NCI-H1105 (cell line): Measurements from ENCODE around the gene PLA2G15.

Source experiments
- DNase-seq: peaks from one replicate; lab custom pipeline; 2025; lab: John Stamatoyannopoulos, UW

PLA2G15 gene

DNA sequence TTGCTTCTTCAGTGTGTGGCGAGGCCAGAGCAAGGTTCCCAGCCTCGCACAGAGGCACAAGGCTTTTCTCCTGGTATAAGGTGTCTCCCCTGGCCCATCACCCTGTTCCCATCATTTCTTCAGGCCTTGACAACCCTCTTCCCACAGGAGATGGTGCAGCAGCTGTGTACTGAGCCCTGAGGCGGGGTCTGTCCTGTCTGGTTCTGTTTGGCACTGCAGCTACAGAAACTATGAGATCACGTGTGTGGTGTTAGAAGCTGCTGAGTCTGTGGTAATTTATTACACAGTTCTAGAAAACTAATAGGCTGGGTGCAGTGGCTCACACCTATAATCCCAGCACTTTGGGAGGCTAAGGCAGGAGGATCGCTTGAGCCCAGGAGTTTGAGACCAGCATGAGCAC, 7.2 kb downstream of the PLA2G15 start:
- no peak for DNase-seq

GRCh38 chr16:68253721-68254120, 8.5 kb downstream of the PLA2G15 start:
- no peak for DNase-seq

GRCh38 chr16:68255712-68256111, 10.5 kb downstream of the PLA2G15 start:
- no peak for DNase-seq

DNA sequence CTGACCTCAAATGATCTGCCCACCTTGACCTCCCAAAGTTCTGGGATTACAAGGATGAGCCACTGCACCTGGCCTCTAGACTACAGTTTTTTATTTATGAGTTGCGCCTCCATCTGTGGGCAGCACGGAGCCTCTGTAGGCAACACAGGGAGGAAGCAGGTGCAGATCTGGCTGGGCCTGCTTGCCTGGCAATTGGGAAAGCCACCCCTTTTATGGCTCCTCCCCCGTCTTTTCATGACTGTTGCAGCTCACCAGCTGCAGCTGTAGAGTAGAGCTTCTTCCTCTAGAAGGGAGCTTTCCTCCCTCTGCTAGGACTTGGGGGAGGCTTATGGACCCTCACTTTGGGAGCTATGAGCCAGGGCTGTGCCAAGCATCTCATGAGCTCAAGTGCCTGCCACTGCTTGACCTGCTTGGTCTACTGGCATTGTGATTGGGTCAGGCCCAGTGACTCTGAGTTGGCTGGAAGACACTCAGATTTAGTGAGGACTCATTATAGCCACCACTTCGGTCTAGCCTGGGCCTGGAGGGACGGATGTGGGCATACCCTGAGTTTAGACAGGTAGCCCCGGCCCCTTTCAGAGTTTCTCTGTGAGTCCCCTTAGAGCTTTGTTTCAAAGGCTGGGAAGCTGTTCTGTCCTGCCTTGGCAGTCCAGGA, 12.2 kb downstream of the PLA2G15 start:
- DNase-seq, result no peak

- DNase-seq, result no peak
These were observed 13.0 kb downstream of the PLA2G15 start for GRCh38 chr16:68257906-68258800.

DNA sequence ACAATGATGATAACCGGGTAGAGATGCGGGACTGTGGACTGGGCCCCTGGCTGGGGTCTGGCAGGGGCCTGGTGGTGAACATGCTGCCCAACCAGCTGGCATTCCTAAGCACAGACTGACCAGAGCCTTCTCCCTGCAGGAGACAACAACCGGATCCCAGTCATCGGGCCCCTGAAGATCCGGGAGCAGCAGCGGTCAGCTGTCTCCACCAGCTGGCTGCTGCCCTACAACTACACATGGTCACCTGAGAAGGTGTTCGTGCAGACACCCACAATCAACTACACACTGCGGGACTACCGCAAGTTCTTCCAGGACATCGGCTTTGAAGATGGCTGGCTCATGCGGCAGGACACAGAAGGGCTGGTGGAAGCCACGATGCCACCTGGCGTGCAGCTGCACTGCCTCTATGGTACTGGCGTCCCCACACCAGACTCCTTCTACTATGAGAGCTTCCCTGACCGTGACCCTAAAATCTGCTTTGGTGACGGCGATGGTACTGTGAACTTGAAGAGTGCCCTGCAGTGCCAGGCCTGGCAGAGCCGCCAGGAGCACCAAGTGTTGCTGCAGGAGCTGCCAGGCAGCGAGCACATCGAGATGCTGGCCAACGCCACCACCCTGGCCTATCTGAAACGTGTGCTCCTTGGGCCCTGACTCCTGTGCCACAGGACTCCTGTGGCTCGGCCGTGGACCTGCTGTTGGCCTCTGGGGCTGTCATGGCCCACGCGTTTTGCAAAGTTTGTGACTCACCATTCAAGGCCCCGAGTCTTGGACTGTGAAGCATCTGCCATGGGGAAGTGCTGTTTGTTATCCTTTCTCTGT, 14.0 kb downstream of the PLA2G15 start:
- no peak for DNase-seq

GRCh38 chr16:68263559-68264127, 18.5 kb downstream of the PLA2G15 start:
- no peak for DNase-seq

- DNase-seq, result no peak
These were observed 19.2 kb downstream of the PLA2G15 start, which contains the start of gene SLC7A6 for GRCh38 chr16:68264128-68265077. Gene SLC7A6, plus strand, starts transcription at chr16:68264526. Its CDS starts 10,201 bp downstream, at chr16:68274727.

- DNase-seq, result no peak
These were observed 20.1 kb downstream of the PLA2G15 start for GRCh38 chr16:68265078-68265920.

DNA sequence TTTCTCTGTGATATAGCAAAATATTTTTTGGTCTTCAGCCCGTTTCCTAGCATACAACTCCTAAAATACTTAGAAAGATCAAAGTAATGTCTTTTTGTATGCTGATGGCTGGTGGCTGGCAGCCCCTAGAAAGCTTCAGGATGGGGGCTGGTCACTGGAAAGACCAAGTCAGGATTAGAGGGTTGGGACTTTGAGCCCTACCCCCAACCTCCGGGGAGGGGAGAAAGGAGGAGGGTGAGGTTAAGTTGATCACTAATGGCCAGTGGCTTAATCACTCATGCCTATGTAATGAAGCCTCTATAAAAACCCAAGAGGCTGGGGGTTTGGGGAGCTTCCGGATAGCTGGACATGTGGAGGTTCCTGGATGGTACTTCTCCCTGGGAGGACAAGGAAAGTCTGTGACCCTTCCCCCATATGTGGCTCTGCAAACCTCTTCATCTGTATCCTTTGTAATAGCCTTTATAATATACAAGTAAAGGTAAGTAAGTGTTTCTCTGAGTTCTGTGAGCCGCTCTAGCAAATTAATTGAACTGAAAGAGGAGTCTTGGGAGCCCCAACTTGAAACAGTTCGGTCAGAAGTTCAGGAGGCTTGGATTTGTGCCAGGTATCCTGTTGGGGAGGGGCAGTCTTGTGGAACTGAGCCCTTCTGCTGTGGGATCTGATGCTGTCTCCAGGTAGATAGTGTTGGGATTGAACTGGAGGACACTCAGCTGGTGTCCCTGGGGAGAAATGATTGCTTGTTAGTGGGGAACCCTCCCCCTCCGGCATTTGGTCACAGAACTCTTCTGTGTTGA, 22.6 kb downstream of the PLA2G15 start:
- DNase-seq, result no peak

DNA sequence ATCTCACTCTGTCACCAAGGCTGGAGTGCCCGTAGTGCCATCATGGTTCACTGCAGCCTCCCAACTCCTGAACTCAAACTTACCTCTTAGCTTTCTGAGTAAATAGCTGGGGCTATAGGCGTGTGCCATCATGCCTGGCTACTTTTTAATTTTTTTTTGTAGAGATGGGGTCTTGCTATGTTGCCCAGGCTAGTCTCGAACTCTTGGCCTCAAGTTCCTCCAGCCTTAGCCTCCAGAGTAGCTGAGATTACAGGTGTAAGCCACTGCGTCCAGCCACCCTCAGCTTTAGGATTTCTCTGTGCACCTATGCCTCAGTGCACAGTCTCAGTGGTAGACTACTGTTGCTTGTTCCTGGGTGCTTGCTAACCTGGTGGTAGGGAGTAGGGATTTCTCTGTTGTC, 24.6 kb downstream of the PLA2G15 start:
- no peak for DNase-seq

- DNase-seq, result no peak
These were observed 25.2 kb downstream of the PLA2G15 start for GRCh38 chr16:68270353-68270752.

DNA sequence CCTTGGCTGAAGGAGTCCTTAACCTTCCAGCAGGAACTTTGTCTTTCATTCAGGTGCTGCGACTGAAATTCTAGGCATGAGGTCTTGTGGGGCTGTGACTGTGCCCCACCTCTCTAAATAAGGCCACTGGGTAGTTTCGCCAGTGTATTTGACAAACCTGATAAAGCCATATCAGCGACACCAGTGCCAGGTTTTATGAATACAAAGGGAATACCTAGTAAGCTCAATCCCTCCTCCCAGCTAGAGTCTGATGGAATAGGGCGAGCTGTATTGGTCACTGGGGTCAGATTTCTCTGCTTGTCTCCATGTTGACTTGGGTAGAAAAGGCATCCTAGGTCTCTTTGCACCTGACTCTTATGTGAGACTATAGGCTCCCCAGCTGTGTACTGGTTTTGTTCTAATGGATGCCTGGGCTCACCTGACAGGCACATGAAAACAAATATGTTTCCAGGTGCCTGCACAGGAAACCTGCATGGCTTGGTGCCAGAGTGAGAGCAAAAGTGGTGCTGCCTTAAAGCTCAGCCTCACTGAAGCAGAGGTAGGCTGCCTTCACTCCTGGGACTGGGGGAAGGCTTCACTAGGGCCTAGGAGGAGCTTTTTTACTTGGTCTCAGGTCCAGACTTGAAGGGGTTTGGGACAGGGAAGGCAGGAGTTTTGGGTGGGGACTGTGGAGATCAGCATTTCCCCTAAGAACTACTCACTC, 27.5 kb downstream of the PLA2G15 start:
- DNase-seq, result peak; percentile 26

DNA sequence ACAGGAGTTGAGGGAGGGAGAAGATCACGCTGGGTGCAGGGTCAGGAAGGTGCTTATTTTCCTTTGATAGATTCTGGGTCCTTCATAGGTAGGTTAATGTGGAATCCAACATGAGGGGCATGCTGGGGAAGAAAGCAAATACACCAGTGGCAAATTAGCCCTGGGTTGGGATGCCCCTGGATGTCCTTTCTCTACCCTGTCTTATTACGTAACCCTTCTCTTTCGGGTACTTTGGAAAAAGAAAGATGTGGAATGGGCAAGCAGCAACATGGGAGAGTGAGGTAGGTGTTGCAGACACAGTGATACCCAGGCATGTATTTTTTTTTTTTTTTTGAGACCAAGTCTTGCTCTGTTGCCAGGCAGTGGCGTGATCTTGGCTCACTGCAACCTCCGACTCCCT, 28.3 kb downstream of the PLA2G15 start:
- DNase-seq, result no peak

DNA sequence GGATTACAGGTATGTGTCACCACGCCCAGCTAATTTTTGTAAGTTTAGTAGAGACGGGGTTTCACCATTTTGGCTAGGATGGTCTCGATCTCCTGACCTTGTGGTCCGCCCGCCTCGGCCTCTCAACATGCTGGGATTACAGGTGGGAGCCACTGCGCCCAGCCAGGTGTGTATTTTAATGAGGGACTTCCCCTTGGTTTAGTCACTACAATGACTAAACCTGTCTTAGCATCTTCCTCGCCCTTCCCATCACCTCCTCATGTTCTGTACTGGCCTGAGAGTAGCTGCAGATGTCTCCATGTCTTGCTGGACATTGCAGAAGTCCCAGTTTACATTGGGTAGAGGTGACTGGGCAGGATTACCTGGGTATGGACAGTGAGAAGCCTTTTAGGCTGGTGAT, 28.7 kb downstream of the PLA2G15 start:
- DNase-seq, result no peak

DNA sequence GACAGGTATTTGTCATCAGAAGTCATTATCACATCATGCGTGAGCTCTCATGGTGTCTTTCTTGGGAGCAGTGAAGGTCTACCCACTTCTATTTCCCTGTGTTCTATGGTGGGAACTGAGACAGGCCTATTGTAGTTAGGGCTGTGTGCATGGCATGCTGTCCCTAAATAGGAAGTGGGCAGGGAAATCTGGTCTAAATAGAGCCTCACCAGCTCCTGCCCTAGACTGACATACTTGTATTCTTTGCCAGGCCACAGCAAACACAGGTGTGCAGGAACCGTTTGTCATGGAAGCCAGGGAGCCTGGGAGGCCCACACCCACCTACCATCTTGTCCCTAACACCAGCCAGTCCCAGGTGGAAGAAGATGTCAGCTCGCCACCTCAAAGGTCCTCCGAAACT, 29.3 kb downstream of the PLA2G15 start:
- DNase-seq, result no peak

DNA sequence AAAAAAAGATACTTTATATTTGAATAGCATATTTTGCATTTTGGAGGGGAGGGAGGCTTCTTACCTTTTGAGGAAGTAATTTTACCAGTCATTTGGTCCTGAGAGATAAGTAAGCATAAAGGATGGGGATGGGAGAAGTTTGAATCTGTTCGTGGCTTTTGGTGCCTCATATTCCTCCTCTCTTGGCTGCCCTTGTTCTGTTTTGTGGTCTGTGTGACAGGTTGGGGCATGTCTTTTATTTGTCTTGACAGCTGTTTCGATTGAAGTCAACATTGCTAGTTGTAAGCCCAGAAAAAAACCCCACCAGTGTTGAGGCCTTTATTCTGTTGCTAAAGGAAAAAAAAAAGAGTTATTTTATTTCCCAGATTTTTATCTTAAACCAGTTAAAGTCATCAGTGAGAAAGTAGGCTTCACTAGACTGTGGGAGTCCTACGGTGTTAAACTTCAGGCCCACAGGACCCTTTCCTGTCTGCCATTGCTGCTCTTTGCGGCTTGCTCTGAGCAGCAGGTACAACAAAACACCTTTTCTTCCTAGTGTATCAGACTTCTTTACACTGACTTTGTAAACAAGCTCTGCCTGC, 30.5 kb downstream of the PLA2G15 start:
- DNase-seq, result peak; percentile 48

GRCh38 chr16:68276223-68276622, 31.1 kb downstream of the PLA2G15 start:
- DNase-seq, result no peak
